Ureter (tissue), 1 donor: Measurements from ENCODE around the gene CEP112. TPM values are rescaled to one million over a fixed set of nuclear protein-coding genes. Genes with fewer than 3 reads are reported as not detected.
"Not testable (repeated sequence)": the region's sequence is repeated elsewhere in the genome, so short reads cannot be mapped to it uniquely, and the experiment has no call there.

Experiments used
- DNase-seq: peaks from one replicate; pipeline ENCODE4 v3.0.0-alpha.2; 2020; ENCODE audit warnings: low spot score
- total RNA-seq: library from RNA; stranded (reverse); gene quantifications from one replicate; pipeline ENCODE4 v1.2.4, GENCODE V29; 2023
- donor health status: DM: yes; HTN: yes; CAD: no.

Gene CEP112
- total RNA-seq, 1 donor from 2014 or later: 18.0 TPM

GRCh38 chr17:65685110-65685509 is 506.8 kb downstream of the CEP112 start:
- no peak for DNase-seq

- DNase-seq: no peak
These were observed 507.3 kb downstream of the CEP112 start for GRCh38 chr17:65684631-65685030.

- DNase-seq: no peak
These were observed 508.5 kb downstream of the CEP112 start for GRCh38 chr17:65683428-65683827.

GRCh38 chr17:65681763-65682162 is 510.2 kb downstream of the CEP112 start:
- DNase-seq: not testable (repeated sequence)

GRCh38 chr17:65679165-65679845 is 512.6 kb downstream of the CEP112 start:
- no peak for DNase-seq

- DNase-seq: no peak
These were observed 513.4 kb downstream of the CEP112 start for GRCh38 chr17:65678546-65678945.

- no peak for DNase-seq
These were observed 514.0 kb downstream of the CEP112 start for GRCh38 chr17:65677932-65678331.

- no peak for DNase-seq
These were observed 517.5 kb downstream of the CEP112 start for GRCh38 chr17:65674246-65675045.

GRCh38 chr17:65670667-65671371 is 521.1 kb downstream of the CEP112 start:
- no peak for DNase-seq

GRCh38 chr17:65668211-65668610 is 523.7 kb downstream of the CEP112 start:
- DNase-seq: no peak

- DNase-seq: no peak
These were observed 524.3 kb downstream of the CEP112 start for GRCh38 chr17:65667656-65668055.

- no peak for DNase-seq
These were observed 525.0 kb downstream of the CEP112 start for GRCh38 chr17:65666876-65667321.

GRCh38 chr17:65665966-65666365 is 526.0 kb downstream of the CEP112 start:
- DNase-seq: no peak

GRCh38 chr17:65664696-65665095 is 527.2 kb downstream of the CEP112 start:
- no peak for DNase-seq

GRCh38 chr17:65664266-65664665 is 527.7 kb downstream of the CEP112 start:
- DNase-seq: no peak

- no peak for DNase-seq
These were observed 529.7 kb downstream of the CEP112 start for GRCh38 chr17:65662196-65662595.

- no peak for DNase-seq
These were observed 531.0 kb downstream of the CEP112 start for GRCh38 chr17:65660947-65661346.

GRCh38 chr17:65660078-65660477 is 531.9 kb downstream of the CEP112 start:
- no peak for DNase-seq

GRCh38 chr17:65659512-65659911 is 532.4 kb downstream of the CEP112 start:
- no peak for DNase-seq

GRCh38 chr17:65657251-65657828 is 534.6 kb downstream of the CEP112 start:
- DNase-seq: no peak

- no peak for DNase-seq
These were observed 535.3 kb downstream of the CEP112 start for GRCh38 chr17:65656390-65657250.
